SK-N-MC (cell line): ENCODE results near the gene ARL5C.

ENCODE experiments used
- EZH2 ChIP-seq: fragments of 200-600 bp; sonication (generic); IDR thresholded peaks from one replicate; pipeline ENCODE4 v1.6.1; 2017; ENCODE audit warnings: antibody characterized with exemption
- POLR2AphosphoS5 ChIP-seq: IDR thresholded peaks from 2 replicates; pipeline ENCODE4 v1.6.1; 2012; ENCODE audit warnings: mild to moderate bottlenecking, low read depth, low read length, borderline replicate concordance

DNA sequence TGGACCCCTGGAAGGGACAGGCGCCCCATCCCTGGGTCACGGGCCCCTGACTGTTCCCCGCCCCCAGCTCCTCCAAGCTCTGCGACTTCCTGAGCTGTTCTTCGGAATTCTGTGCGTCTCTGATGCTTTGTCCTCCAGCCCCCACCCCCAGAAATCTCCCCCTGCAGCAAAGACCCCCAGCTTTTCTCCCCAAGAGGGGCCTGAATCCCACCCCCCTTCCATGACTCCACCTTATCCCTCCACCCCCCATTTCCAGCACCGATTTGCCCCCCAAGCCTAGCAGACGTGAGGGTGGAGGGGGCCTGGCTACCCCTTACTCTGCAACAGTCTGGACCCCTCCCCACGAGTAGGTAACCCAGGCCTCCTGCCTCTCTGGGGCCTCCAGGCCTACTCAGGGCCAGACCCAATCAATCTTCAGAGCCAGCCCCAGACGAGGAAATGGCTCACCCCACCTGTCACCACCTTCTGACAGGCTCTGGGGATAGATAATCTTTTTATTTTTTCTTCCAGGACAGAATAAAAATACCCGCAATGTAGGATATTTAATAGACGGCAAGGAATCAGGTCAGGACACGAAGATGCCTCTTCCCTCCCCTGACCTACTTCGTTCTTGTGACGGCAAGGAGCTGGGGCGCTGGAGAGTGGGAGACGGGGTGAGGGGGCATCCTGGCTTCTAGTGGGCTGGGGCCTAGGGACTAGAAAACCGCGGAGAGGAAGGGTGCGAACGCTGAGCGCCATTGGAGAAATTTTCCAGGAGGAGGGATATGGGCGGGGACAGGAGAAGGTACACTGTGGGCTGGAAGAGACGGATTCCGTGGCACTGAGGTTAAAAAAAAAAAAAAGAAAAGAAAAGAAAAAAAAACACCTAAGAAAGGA lies 13.8 kb downstream of the ARL5C start:
- TF ChIP-seq POLR2AphosphoS5 (no peak), EZH2 (no peak)
